ENCODE data around the gene AGBL4. TPM values are rescaled to one million over a fixed set of nuclear protein-coding genes. Genes with fewer than 3 reads are reported as not detected.

AGBL4 gene
- polyA plus RNA-seq, 3 donors: 0.05 TPM; not detected in 2

DNA sequence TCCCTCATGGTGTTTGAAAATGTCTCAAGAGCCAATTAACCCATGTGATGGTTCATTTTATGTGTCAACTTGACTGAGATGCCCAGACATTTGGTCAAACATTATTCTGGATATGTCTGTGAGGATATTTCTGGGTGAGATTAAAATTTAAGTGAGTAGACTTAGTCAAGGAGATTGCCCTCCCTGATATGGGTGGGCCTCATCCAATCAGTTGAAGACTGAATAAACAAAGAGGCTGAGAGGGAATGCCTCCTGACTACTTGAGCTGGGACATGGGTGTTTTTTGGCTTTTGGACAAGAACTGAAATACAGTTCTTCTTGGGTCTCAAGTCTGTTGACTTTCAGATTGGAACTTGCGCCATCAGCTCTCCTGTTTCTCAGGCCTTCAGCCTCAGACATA lies 1462.3 kb downstream of the AGBL4 start:
- no peaks in the 10 kb centered on the region for H3K9me3 ChIP-seq (replicated peaks in 1 of 2; ENCODE audit: control insufficient read depth in 1 of 2, insufficient read depth in 1 of 2, low read length in 2 of 2)
- peaks cover 13% of the 10 kb centered on the region for H3K4me1 Mint-ChIP-seq
- H3K79me2 ChIP-seq (ENCODE audit: insufficient read depth, low read length): no peaks in the 10 kb centered on the region
- WGBS (ENCODE audit: insufficient coverage): 100% methylated on average over 1 of the region's 1 CpG
- no peak overlapping the region for H3K4me3 Mint-ChIP-seq
- H3K4me3 ChIP-seq (replicated peaks in 1 of 3; ENCODE audit: low read depth in 2 of 3, low read length in 3 of 3): no peak overlapping the region
- H3K36me3 Mint-ChIP-seq: no peaks in the 10 kb centered on the region
- no peaks in the 10 kb centered on the region for H3K27me3 ChIP-seq (ENCODE audit: control insufficient read depth in 2 of 2, insufficient read depth in 2 of 2, low read length in 2 of 2)
- H4K20me1 ChIP-seq (ENCODE audit: insufficient read depth, low read length): no peaks in the 10 kb centered on the region
- no peak overlapping the region for H3K27ac ChIP-seq (ENCODE audit: low read depth in 1 of 2, low read length in 2 of 2)
- no peak overlapping the region for H3K4me2 ChIP-seq (replicated peaks; ENCODE audit: extremely low read depth, low read length, poor library complexity, severe bottlenecking)
- DNase-seq: no peak
- H3K27ac Mint-ChIP-seq: no peak overlapping the region
- TF ChIP-seq, protein P1, sequence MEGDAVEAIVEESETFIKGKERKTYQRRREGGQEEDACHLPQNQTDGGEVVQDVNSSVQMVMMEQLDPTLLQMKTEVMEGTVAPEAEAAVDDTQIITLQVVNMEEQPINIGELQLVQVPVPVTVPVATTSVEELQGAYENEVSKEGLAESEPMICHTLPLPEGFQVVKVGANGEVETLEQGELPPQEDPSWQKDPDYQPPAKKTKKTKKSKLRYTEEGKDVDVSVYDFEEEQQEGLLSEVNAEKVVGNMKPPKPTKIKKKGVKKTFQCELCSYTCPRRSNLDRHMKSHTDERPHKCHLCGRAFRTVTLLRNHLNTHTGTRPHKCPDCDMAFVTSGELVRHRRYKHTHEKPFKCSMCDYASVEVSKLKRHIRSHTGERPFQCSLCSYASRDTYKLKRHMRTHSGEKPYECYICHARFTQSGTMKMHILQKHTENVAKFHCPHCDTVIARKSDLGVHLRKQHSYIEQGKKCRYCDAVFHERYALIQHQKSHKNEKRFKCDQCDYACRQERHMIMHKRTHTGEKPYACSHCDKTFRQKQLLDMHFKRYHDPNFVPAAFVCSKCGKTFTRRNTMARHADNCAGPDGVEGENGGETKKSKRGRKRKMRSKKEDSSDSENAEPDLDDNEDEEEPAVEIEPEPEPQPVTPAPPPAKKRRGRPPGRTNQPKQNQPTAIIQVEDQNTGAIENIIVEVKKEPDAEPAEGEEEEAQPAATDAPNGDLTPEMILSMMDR (IDR thresholded peaks at IDR 0.05): no peak
- peaks cover 0 to 4% (median 0%) of the 10 kb centered on the region in 7 donors for H3K9me3 Mint-ChIP-seq
- intact Hi-C loops (cut with micrococcal nuclease): no loop called here
- H3K36me3 ChIP-seq (replicated peaks in 1 of 2; ENCODE audit: control insufficient read depth in 1 of 2, insufficient read depth in 2 of 2, low read length in 2 of 2): no peaks in the 10 kb centered on the region
- no peaks in the 10 kb centered on the region for H3K4me1 ChIP-seq (ENCODE audit: control insufficient read depth in 1 of 2, insufficient read depth in 2 of 2, low read length in 2 of 2)
- peaks cover 0 to 4% (median 3%) of the 10 kb centered on the region in 3 donors for H3K27me3 Mint-ChIP-seq (ENCODE audit: low read depth in 3 of 3)
- H2AFZ ChIP-seq (ENCODE audit: insufficient read depth, low read depth, low read length, poor library complexity, severe bottlenecking): no peak overlapping the region
- H3K9ac ChIP-seq (ENCODE audit: insufficient read depth, low read length, poor library complexity, severe bottlenecking): no peak overlapping the region

DNA sequence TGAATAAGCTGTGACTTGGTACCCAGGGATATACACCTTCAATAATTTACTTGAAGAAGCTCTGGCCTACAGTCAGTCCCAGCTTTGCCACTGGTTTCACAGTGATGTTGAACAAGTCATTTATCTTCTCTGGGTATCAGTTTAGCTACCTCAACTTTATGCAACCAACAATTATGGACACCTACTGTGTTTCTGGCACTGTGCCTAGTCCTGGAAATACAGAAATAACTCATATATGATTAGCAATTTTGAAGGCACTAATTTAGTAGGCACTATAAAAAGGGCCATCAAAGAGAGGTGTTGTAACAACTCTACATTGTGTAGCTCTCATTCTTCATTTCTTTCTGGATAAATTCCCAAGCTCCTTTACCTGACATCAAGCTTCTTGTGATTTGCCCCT lies 1463.2 kb downstream of the AGBL4 start:
- Histone ChIP-seq H3K27me3 (ENCODE audit: control insufficient read depth in 2 of 2, insufficient read depth in 2 of 2, low read length in 2 of 2) (no peaks in the 10 kb centered on the region), H3K9ac (ENCODE audit: insufficient read depth, low read length, poor library complexity, severe bottlenecking) (no peak overlapping the region), H4K20me1 (ENCODE audit: insufficient read depth, low read length) (no peaks in the 10 kb centered on the region), H3K4me1 (ENCODE audit: control insufficient read depth in 1 of 2, insufficient read depth in 2 of 2, low read length in 2 of 2) (no peaks in the 10 kb centered on the region), H2AFZ (ENCODE audit: insufficient read depth, low read depth, low read length, poor library complexity, severe bottlenecking) (no peak overlapping the region), H3K79me2 (ENCODE audit: insufficient read depth, low read length) (no peaks in the 10 kb centered on the region), H3K36me3 (replicated peaks in 1 of 2; ENCODE audit: control insufficient read depth in 1 of 2, insufficient read depth in 2 of 2, low read length in 2 of 2) (no peaks in the 10 kb centered on the region), H3K27ac (ENCODE audit: low read depth in 1 of 2, low read length in 2 of 2) (no peak overlapping the region), H3K4me2 (replicated peaks; ENCODE audit: extremely low read depth, low read length, poor library complexity, severe bottlenecking) (no peak overlapping the region), H3K4me3 (replicated peaks in 1 of 3; ENCODE audit: low read depth in 2 of 3, low read length in 3 of 3) (no peak overlapping the region), H3K9me3 (replicated peaks in 1 of 2; ENCODE audit: control insufficient read depth in 1 of 2, insufficient read depth in 1 of 2, low read length in 2 of 2) (no peaks in the 10 kb centered on the region)
- DNase-seq: no peak
- H3K4me3 Mint-ChIP-seq: no peak overlapping the region
- intact Hi-C loops (cut with micrococcal nuclease): no loop called here
- no peak overlapping the region for H3K27ac Mint-ChIP-seq
- H3K4me1 Mint-ChIP-seq: peaks cover 13% of the 10 kb centered on the region
- peaks cover 0 to 4% (median 0%) of the 10 kb centered on the region in 7 donors for H3K9me3 Mint-ChIP-seq
- peaks cover 2 to 4% (median 3%) of the 10 kb centered on the region in 3 donors for H3K27me3 Mint-ChIP-seq (ENCODE audit: low read depth in 3 of 3)
- TF ChIP-seq, protein P1 (IDR thresholded peaks at IDR 0.05): no peak
- no peaks in the 10 kb centered on the region for H3K36me3 Mint-ChIP-seq
